ENCODE data around the gene FBLN2.
"Not testable (repeated sequence)": the region's sequence is repeated elsewhere in the genome, so short reads cannot be mapped to it uniquely, and the experiment has no call there.

The FBLN2 gene

DNA sequence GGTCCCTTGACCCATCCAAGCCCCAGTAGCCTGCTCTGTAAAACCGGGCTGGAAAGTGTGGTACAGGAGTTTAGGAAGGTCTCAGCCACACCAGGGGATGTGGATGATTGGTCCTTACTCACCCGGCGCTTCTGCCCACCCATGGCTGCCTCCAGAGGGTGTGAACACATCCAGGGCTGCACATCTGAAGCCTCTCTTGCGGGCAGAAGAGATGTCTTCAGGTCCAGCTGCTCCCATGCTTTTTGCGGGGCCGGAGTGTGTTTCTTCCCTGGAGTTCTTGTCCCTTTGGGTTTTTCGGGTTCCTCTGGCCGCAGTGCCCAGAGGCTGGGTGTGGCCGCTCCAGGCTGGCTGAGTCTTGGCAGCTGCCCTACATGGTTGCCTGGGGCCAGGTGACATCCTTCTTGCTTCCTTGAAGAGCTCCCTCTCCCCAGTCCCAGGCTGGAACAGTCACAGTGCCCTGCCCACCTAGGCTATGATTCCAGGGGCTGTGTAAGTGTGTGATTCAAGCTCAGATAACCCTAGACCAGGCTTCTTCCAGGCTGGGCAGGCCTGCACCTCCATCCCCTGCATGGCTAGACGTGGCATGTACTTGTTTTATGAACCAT, 34.9 kb upstream of the FBLN2 start:
- DNase-seq (ENCODE audit: low read depth in 2 of 2), result no peak

DNA sequence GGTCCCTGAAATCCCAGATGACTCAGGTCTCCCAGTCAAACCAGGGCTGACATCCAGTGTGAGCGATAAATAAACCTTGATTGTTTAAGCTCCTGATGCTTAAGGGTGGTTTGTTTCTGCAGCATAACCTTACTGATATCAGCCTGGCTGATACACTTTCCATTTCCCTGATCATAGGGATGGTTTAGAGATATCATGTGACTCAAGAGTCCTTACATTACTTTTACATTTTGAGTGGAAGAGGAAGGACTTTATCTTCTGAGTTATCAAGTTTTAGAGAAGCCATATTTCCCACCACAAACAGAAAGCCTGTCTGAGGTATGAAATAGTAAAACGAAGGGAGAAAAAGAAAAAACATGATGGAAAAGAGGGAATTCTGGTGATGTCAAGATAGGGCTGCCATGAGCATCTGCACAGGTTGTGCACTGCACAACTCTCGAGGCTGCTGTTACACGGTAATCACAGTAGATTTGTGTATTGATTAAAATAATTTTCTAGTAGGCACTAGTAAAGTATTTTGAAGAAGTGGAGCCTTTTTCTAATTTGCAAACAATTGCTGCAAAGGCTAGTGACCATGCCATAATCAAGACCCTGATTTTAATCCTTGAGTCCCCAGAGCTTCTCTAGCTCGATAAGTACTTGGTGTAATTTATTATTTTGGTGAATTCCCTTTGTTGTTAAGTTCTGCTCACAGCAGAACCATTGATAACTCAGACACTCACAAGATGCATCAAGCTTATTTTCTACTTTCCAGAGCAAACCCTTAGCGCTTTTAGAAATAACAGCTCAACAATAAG, 34.1 kb upstream of the FBLN2 start:
- DNase-seq (ENCODE audit: low read depth in 2 of 2), result no peak

DNA sequence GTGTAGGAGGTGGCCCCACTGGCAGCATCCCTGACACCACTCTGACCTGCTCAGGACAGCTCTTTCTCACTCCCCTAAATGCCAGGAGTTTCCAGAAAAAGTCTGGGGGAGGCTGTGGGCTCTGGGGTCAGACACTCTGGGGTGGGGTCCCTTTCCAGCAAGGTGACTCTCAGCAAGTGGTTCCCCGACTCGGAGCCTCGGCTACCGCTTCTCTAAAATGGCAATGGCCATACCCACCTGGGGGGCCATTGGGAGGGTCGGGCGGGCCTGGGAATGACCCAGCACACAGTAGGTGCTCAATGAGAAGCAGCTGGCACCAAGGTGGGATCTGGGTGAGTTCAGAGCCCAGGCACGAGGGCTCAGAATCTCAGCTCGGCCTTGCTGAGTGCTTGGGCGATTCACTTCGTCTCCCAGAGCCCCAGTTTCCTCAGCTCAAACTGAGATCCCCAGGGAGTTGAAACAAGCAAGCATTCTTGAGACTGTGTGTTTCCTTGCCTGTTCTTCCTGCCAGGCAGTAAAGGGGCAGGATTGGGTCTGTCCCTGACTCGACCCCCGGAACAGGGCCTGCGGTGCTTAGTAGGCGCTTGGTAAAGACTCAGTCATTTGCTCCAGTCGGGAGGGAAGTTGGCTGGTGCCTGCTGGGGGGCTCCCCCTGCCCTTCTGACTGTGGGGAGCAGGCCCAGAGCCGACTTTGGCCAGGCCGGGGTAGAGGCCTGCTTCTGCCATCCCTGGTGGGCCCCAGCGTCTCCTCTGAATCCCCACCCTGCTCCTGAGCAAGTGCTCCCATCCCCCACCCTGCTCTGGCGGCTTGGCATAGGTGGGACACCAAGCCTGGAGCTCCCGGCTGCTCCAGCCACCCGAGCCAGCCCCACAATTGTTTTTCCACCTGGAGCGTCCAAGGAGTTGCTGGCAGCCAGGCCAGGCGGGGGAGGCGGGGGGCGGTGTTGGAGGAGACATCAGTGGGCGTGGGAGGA, 32.9 kb upstream of the FBLN2 start:
- no peak for DNase-seq (ENCODE audit: low read depth in 2 of 2)

GRCh38 chr3:13516760-13517135, 32.2 kb upstream of the FBLN2 start:
- DNase-seq (ENCODE audit: low read depth in 2 of 2), result no peak

DNA sequence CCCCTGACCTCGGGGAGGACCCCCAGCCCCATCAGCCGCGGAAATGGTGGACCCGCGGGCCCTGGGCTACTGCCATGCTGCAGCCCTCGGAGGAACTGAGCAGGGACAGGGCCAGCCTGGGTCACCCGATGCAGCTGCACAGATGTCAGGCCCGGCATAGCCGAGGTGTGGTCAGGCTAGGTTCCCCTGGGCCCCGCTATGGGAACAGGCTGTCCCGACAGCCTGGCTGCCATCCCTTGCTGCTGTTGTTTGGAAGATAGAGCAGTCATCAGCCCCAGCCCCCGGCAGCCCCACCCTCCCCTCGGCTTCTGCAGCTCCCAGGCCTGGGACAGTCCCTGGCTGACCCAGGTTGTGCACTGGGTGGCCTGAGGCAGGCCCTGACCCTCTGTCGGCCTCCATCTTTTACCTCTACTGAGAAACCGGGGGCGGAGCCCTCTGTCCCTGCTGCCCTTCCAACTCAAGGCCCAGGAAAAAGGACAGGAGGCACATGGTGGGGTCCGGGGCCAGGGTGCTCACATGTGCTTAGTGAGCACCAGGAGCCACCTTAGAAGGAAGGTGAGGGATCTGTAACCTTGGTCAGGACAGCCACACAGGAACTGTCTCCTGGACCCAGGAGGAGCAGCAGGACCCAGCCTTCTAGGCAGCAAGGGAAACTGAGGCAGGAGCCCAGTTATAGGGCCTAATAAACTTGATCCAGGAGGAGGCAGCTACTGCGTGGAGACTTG, 31.5 kb upstream of the FBLN2 start:
- no peak for DNase-seq (ENCODE audit: low read depth in 2 of 2)

GRCh38 chr3:13518516-13518953, 30.4 kb upstream of the FBLN2 start:
- DNase-seq (ENCODE audit: low read depth in 2 of 2), result no peak

- DNase-seq (ENCODE audit: low read depth in 2 of 2), result no peak
Measured at GRCh38 chr3:13519006-13519791, 29.7 kb upstream of the FBLN2 start.

GRCh38 chr3:13520326-13520880, 28.5 kb upstream of the FBLN2 start:
- DNase-seq (ENCODE audit: low read depth in 2 of 2), result no peak

- DNase-seq (ENCODE audit: low read depth in 2 of 2), result no peak
Measured at GRCh38 chr3:13521309-13521708, 27.6 kb upstream of the FBLN2 start.

GRCh38 chr3:13521749-13522148, 27.2 kb upstream of the FBLN2 start:
- not testable (repeated sequence) for DNase-seq (ENCODE audit: low read depth in 2 of 2)

- no peak for DNase-seq (ENCODE audit: low read depth in 2 of 2)
Measured at GRCh38 chr3:13522236-13522635, 26.7 kb upstream of the FBLN2 start.

- no peak for DNase-seq (ENCODE audit: low read depth in 2 of 2)
Measured at GRCh38 chr3:13524979-13525669, 23.8 kb upstream of the FBLN2 start.

DNA sequence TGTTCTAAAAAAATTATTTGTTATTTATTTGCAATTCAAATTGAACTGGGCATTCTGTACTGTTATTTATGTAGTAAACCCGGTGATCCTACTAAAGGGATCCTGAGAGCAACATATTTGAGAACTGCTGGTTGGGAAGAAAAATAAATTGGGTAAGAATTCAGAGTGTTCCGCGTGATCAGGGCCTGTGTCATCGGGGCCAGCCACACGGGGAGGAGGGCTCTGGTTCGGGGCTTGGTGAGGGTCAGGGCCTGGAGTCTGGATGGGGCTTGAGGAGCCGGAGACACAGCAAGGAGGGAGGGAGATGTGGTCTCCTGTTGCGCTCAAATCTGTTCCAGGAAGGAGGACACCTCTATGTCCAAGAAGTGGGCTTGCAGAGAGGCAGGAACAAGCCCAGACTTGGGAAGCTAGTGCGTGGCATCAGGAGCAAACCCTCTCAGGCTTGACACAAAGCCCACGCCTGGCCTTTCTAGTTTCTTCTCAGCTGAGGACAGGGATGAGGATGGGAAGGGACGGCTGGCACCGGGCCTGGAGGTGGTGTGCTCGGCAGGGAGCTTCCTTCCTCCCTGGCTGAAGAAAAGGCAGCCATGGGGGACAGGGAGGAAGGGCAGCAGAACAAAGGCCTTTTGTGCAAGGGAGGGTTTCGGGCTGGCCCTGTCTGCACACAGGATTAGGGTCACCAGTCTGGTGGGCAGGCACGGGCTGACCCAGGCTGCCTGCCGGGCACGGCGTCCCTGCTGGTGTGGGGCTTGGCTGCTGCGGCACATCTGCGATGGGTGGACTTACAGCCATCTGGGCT, 22.9 kb upstream of the FBLN2 start:
- no peak for DNase-seq (ENCODE audit: low read depth in 2 of 2)

DNA sequence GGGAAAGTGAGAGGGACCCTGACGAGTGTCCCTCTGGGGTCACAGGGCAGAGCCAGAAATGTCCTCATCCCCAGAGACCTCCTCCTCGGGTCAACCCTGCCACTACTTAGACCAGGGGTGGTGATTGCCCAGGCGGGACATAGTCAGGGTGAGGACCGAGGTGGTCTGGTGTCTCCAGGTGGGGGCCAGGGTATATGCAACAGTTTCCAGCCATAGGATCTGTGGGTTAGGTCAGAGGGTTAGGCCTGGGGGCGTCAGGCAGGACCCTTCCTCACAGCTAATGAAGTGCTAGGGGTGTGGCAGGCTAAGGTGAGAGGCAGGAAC, 22.3 kb upstream of the FBLN2 start:
- no peak for DNase-seq (ENCODE audit: low read depth in 2 of 2)

DNA sequence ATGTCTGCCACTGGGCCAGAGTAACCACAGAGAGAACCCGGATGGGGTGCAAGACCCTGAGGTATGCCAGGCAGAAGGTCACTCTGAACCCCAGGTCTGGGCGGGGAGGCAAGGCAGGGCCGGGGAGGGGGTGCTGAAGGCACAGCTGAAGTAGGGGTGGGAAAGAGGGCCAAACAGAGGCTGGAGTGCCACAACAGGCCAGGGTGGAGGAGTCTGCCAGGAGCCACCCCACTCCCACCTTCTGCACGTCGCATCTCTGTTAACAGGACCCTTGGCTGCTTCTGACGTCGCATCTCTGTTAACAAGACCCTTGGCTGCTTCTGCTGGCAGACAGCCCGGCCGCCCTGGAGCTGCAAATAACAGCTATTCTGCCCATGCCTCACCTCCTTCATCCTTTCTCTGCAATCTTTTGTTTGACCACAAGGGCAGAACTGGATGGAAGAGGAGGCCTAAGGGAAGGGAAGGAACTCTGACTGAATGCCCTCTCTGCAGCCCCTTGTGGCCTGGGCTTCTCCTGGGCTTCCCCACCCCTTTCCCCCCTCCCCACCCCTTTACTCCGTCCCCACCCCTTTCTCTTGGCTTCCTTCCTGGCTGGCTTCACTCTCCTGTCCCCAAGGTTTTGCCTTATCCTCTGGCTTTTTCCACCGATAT, 20.6 kb upstream of the FBLN2 start:
- no peak for DNase-seq (ENCODE audit: low read depth in 2 of 2)

GRCh38 chr3:13529196-13530112, 19.5 kb upstream of the FBLN2 start:
- DNase-seq (ENCODE audit: low read depth in 2 of 2), result no peak

- no peak for DNase-seq (ENCODE audit: low read depth in 2 of 2)
Measured at GRCh38 chr3:13530241-13531009, 18.5 kb upstream of the FBLN2 start.
